ENCODE data around the gene CFL1. TPM values are rescaled to one million over a fixed set of nuclear protein-coding genes. Genes with fewer than 3 reads are reported as not detected.

CFL1 gene
- total RNA-seq, 1 experiment from 2014 or later, result 611 TPM

DNA sequence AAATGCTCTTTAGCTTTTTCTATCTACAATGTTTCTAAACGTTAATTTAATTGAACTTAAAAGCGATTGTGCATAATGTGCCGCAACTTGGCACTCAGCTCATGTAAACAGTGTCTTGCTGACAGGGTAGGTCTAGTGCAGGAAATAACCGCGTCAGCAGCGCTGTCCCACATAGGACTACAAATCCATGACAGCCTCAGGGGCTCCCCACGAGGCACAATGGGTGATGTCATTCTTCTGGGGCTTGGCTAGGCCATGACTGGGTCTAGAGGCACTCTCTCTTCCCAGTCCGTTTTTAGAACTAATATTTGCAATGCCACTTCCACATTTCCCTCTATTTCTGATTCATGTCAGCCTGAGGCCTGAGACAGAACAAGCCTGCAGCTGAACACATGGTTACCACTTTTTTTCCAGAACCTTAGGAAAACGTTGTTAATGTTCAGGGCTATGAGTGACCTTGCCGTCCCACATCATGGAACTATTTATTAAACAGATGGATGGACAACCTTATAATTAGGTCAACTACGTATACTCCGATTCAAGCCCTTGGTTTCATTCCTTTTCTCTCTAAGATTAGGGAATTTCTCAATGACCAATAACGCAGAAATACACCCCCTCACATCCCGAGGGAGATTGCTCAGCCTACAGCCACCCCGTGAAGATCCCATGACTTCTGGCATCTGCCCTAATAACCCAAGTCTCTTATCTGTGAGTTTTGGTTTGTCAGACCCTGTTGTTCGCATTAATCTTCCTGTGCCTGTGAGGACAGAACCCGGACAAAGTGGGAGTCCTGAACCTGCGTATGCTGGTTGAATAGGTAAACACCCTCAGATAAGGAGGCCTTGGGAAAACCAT lies 43.6 kb downstream of the CFL1 start:
- Mint-ChIP-seq H3K9me3 (ENCODE audit: unreplicated experiment) (no peaks in the 10 kb centered on the region), H3K27me3 (ENCODE audit: insufficient read depth, unreplicated experiment) (no peaks in the 10 kb centered on the region), H3K4me1 (ENCODE audit: insufficient read depth, unreplicated experiment) (peaks cover 8% of the 10 kb centered on the region), H3K27ac (ENCODE audit: low read depth, unreplicated experiment) (no peak overlapping the region), H3K4me3 (ENCODE audit: unreplicated experiment) (no peak overlapping the region), H3K36me3 (ENCODE audit: insufficient read depth, unreplicated experiment) (no peaks in the 10 kb centered on the region)
- intact Hi-C loops (cut with micrococcal nuclease), result no loop called here
- TF ChIP-seq CTCF (IDR thresholded peaks at IDR 0.05; ENCODE audit: unreplicated experiment), result no peak
- no TSS peak for BruUV-seq (replicated peaks)
- DNase-seq (ENCODE audit: unreplicated experiment), result no peak
- POLR2A ChIA-PET, result interaction anchor here (0.8 kb wide), 1 partner anchor 22 kb away, joined by 3 read pairs; no protein-coding TSS in a partner anchor
- CTCF ChIA-PET, result interaction anchor here (0.6 to 4.1 kb wide), 3 partner anchors 36 to 268 kb away, joined by 3 to 21 read pairs (median 13); partner anchors contain the start of gene KAT5

- ChIA-PET CTCF (interaction anchor here (0.5 to 4.1 kb wide), 6 partner anchors 33 to 224 kb away, joined by 3 to 21 read pairs (median 4); partner anchors contain the start of gene KAT5), POLR2A (interaction anchor here (0.6 to 1.2 kb wide), 3 partner anchors 9 to 99 kb away, joined by 3 read pairs; partner anchors contain the start of gene RNASEH2C)
- Mint-ChIP-seq H3K4me1 (ENCODE audit: insufficient read depth, unreplicated experiment) (peaks cover 4% of the 10 kb centered on the region), H3K36me3 (ENCODE audit: insufficient read depth, unreplicated experiment) (no peaks in the 10 kb centered on the region), H3K4me3 (ENCODE audit: unreplicated experiment) (no peak overlapping the region), H3K9me3 (ENCODE audit: unreplicated experiment) (no peaks in the 10 kb centered on the region), H3K27me3 (ENCODE audit: insufficient read depth, unreplicated experiment) (peaks cover 14% of the 10 kb centered on the region), H3K27ac (ENCODE audit: low read depth, unreplicated experiment) (no peak overlapping the region)
- intact Hi-C loops (cut with micrococcal nuclease), result no loop called here
- TF ChIP-seq CTCF (IDR thresholded peaks at IDR 0.05; ENCODE audit: unreplicated experiment), result no peak
- DNase-seq (ENCODE audit: unreplicated experiment), result no peak
- BruUV-seq (replicated peaks), result no TSS peak
These were observed 46.1 kb downstream of the CFL1 start for GRCh38 chr11:65811764-65812475.

DNA sequence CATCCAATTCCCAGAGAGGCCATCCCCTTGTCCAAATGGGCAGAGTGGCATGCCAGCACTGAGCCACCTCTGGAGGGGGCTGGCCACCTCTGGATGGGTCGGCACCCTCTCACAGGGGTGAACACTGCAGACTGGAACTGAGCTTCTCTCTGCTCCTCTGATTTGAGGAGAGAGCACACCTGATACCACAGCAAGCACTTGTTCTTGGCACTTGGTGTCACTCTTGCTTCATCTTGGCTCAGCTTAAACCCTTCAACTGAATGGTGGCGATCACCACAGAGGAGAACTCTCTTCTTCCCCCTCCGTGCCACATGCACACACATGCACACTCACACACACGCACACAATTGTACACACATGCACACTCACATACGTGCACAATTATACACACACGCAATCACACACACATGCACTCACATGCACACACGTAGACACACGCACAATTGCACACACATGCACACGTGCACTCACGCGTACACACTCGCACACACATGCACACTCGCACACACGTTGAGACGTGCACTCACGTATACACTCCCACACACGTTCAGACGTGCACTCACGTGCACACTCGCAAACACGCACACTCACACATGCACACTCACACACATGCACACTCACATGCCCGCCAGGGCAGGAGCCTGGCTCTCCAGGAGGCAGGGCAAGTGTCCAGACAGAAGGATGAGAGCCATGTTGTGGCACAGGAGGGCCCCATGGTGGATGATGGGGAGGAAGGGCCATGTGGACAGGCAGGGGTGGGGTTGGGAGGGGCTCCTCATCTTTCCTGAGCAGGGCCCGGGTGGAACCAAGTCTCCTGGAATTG lies 47.7 kb downstream of the CFL1 start:
- H3K27me3 Mint-ChIP-seq (ENCODE audit: insufficient read depth, unreplicated experiment), result peaks cover 14% of the 10 kb centered on the region
- CTCF ChIA-PET, result interaction anchor here (0.6 to 4.1 kb wide), 5 partner anchors 30 to 101 kb away, joined by 3 to 21 read pairs (median 3); partner anchors contain the start of gene AP5B1
- no peak overlapping the region for H3K27ac Mint-ChIP-seq (ENCODE audit: low read depth, unreplicated experiment)
- DNase-seq (ENCODE audit: unreplicated experiment), result peak; percentile 30
- H3K36me3 Mint-ChIP-seq (ENCODE audit: insufficient read depth, unreplicated experiment), result no peaks in the 10 kb centered on the region
- peaks cover 4% of the 10 kb centered on the region for H3K4me1 Mint-ChIP-seq (ENCODE audit: insufficient read depth, unreplicated experiment)
- H3K4me3 Mint-ChIP-seq (ENCODE audit: unreplicated experiment), result no peak overlapping the region
- intact Hi-C loops (cut with micrococcal nuclease), result no loop called here
- TF ChIP-seq CTCF (IDR thresholded peaks at IDR 0.05; ENCODE audit: unreplicated experiment), result no peak
- no peaks in the 10 kb centered on the region for H3K9me3 Mint-ChIP-seq (ENCODE audit: unreplicated experiment)
- no TSS peak for BruUV-seq (replicated peaks)
- POLR2A ChIA-PET, result interaction anchor here (0.6 to 1.1 kb wide), 3 partner anchors 17 to 98 kb away, joined by 3 to 5 read pairs (median 3); partner anchors contain the start of gene KAT5
